ENCODE results near the gene HINT1. TPM values are rescaled to one million over a fixed set of nuclear protein-coding genes. Genes with fewer than 3 reads are reported as not detected.

The HINT1 gene
- total RNA-seq, 1 donor, result 183 TPM

- peak; percentile 79 for DNase-seq (ENCODE audit: low read depth)
- H3K4me3 ChIP-seq (ENCODE audit: low read depth, low read length), result peak overlapping the region; percentile 95
- no peak for TF ChIP-seq CTCF (IDR thresholded peaks at IDR 0.05; ENCODE audit: insufficient read depth, low read depth, low read length)
Measured at GRCh38 chr5:131164191-131165118, 601 bp downstream of the HINT1 start.

GRCh38 chr5:131163276-131164119 is 1.6 kb downstream of the HINT1 start:
- DNase-seq (ENCODE audit: low read depth), result peak; percentile 47
- peak overlapping the region; percentile 95 for H3K4me3 ChIP-seq (ENCODE audit: low read depth, low read length)
- no peak for TF ChIP-seq CTCF (IDR thresholded peaks at IDR 0.05; ENCODE audit: insufficient read depth, low read depth, low read length)

- H3K4me3 ChIP-seq (ENCODE audit: low read depth, low read length), result no peak overlapping the region
- DNase-seq (ENCODE audit: low read depth), result no peak
- no peak for TF ChIP-seq CTCF (IDR thresholded peaks at IDR 0.05; ENCODE audit: insufficient read depth, low read depth, low read length)
Measured at GRCh38 chr5:131160134-131160533, 4.9 kb downstream of the HINT1 start.

GRCh38 chr5:131156957-131157356 is 8.1 kb downstream of the HINT1 start:
- no peak for TF ChIP-seq CTCF (IDR thresholded peaks at IDR 0.05; ENCODE audit: insufficient read depth, low read depth, low read length)
- no peak for DNase-seq (ENCODE audit: low read depth)
- no peak overlapping the region for H3K4me3 ChIP-seq (ENCODE audit: low read depth, low read length)

GRCh38 chr5:131156385-131156784 is 8.7 kb downstream of the HINT1 start:
- no peak overlapping the region for H3K4me3 ChIP-seq (ENCODE audit: low read depth, low read length)
- no peak for TF ChIP-seq CTCF (IDR thresholded peaks at IDR 0.05; ENCODE audit: insufficient read depth, low read depth, low read length)

GRCh38 chr5:131151216-131151615 is 13.8 kb downstream of the HINT1 start:
- no peak for TF ChIP-seq CTCF (IDR thresholded peaks at IDR 0.05; ENCODE audit: insufficient read depth, low read depth, low read length)
- no peak overlapping the region for H3K4me3 ChIP-seq (ENCODE audit: low read depth, low read length)
- no peak for DNase-seq (ENCODE audit: low read depth)

More at GRCh38 chr5:131156385-131156784, 8.7 kb downstream of the HINT1 start:
- DNase-seq (ENCODE audit: low read depth), result no peak

All from fibroblast of villous mesenchyme (primary cell).